ENCODE measurements around the gene OPN3.

The OPN3 gene

DNA sequence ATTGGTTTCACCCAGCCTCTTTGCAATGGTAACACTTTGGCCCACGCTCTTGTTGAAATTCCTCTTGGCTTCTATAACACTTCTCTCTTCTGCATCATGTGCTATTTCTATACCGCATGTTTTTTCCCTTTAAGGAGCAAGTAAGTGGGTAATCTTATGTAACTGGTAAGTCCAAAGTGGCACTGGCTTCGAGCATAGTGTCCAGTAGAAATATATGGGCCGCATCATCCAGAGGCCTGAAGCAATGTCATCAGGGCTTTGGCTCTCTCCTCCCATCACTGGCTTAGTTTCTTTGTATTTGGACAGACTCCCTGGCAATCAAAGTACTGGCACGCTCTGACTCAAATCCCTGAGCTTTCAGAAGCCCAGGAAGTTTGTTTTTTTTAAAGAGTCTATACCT is 17.5 kb downstream of the OPN3 start:
- in situ Hi-C loops (cut with MboI; ENCODE audit: low sequenced_read_pairs), result loop anchor here (10.0 to 25.0 kb wide), 2 partner anchors 88 to 390 kb away; partner anchors contain the start of gene KMO

DNA sequence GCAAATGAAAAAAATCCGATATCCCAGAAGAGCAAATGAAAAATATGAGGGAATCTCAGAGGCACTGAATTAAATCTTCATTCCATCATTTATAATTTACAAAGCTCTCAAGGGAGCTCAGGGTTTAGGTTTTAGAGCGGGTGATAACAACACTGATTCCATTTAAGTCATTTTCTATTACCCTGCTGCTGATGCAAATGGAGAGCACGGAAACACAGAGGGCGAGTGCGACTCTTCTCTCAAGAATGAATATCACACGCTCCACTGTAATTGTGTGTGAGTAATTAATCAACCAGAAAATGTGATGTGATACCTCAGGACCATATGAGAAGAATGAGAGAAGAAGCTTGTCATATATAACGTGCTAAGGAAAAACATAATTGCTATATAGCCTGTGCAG is 22.7 kb downstream of the OPN3 start:
- in situ Hi-C loops (cut with MboI; ENCODE audit: low sequenced_read_pairs), result loop anchor here (25.0 kb wide), 1 partner anchor 395 kb away; no protein-coding TSS in a partner anchor

DNA sequence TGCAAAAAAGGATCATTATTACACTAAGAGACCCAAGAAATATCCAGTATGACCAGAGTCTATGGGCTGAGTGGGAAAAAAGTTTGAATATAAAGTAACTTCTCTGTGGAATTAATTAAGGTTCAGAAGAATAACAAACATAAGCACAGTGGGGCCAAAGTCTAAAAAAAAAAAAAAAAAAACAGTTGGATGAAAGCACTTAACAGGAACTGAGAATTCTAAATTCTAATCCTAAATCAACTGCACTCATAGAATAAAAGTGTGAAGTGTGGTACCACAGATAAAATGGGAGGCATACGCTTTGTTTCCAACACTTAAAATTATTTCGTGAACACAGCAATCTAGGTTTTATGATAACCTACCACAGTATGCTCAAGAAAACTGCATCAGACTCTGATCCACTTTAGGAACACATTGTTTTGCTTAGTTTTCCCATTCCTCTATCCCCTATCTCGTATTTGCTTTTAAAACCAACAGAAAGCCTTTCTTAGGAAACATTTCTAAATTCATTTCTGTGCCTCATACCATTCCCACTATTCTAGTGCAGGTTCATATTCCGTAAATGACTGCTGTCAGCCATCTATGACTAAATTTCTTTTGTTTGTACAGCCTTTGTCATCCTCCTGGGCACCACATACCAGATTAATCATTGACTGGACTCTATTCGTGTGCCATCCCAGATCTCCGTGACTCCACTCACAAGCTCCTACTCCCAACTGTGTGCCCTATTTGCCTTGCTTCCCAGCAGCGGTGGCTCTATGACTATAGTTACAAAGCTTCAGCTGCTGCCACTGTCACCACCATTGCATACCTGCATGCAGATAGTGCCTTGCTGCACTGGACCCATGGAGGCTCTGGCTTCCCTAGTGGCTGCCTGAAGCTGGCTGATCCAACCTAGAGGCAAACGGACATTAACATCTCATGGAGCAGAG is 24.9 kb downstream of the OPN3 start:
- in situ Hi-C loops (cut with MboI; ENCODE audit: low sequenced_read_pairs), result loop anchor here (25.0 kb wide), 1 partner anchor 397 kb away; no protein-coding TSS in a partner anchor

DNA sequence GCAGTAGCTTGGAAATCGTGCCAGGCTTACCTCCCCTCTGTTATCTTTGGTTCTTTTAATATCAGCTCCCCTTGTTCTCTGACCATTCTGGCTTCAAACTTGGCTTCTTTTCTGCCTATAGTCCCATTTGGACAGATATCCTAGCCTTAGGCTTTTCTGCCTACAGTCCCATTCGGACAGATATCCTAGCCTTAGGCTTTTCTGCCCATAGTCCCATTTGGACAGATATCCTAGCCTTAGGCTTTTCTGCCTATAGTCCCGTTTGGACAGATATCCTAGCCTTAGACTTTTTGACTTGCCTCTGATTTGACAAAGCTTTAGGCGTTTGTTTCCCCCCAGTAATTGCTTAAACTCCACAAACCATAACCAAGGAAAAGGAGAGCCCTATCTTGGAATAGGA is 25.6 kb downstream of the OPN3 start:
- in situ Hi-C loops (cut with MboI; ENCODE audit: low sequenced_read_pairs), result loop anchor here (25.0 kb wide), 1 partner anchor 398 kb away; no protein-coding TSS in a partner anchor

DNA sequence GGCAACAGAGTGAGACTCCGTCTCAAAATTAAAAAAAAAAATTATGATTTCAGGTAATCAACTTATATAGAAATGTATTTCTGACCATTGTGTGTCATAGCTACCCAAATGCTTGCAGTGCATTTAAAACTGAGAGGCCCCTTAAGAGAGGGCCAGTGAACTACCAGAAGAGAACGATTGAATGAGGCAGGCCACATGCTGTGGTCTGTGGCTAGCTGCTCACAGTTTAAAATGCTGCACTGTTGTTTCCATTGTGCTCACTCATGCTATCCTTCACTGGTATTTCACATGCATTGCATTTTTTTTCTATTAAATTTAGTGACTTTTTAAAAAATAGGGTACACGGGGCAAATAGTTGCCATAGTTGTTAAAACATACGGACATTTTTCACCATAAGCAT is 26.0 kb downstream of the OPN3 start:
- in situ Hi-C loops (cut with MboI; ENCODE audit: low sequenced_read_pairs), result loop anchor here (25.0 kb wide), 1 partner anchor 398 kb away; no protein-coding TSS in a partner anchor

DNA sequence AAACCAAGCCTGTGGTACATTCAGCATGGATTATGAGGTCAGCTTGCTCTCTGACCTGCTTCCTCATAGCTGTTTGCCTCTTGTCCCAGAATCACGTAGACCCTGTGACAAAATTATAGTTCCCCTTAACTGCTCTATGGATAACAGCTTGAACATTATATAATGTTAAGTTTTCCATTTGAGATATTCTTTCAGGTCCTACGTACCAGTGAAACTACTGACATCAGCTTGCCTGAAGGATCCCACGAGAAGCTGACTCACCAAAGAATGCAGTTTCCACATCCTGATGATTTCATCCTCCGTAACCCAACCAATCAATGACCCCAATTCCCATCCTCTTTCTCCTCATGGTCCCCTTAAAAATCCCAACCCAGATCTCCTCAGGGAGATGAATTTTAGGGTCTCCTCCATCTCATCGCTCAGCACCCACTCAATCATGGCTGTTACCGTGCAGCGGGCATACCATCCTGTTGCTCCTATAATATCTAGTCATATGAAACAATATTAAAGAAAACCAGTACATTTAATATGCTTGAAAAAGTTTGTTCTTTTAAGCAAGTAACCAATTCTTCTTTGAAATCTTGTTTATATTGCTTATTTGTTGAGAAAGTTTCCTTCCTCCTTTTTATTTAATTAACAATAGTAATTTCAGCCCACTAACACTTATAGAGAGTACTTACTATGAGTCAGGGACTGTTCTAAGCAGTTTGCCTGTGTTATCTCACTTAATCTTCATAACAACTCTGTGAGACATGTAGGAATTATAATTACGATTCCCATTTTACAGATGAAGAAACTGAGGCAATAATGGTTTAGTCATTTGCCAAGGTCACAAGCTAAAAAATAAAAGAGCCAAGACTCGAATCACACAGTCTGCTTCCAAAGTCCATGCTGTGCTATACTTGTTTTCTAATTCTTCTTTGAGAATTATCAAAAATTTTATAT is 27.4 kb downstream of the OPN3 start:
- in situ Hi-C loops (cut with MboI; ENCODE audit: low sequenced_read_pairs), result loop anchor here (25.0 kb wide), 1 partner anchor 399 kb away; no protein-coding TSS in a partner anchor

DNA sequence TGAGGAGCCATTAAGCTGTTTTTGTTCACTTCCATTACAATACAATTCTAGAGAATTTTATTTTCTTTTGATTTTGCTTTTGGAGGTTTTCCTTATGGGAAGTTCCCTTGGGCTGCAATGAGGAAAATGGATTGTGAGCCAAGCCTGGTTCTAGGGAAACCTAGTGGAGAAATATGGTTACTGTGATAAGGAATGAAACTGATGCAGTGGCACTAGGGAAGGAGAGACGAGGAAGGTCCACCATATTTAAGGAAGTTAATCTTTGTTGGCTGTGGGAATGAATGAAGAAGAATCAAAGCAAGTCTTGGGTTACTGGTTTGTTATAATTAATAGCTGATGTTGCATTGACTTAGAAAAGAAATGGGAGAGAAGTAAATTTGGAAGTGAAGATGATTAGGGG is 28.4 kb downstream of the OPN3 start:
- in situ Hi-C loops (cut with MboI; ENCODE audit: low sequenced_read_pairs), result loop anchor here (25.0 kb wide), 1 partner anchor 401 kb away; no protein-coding TSS in a partner anchor

DNA sequence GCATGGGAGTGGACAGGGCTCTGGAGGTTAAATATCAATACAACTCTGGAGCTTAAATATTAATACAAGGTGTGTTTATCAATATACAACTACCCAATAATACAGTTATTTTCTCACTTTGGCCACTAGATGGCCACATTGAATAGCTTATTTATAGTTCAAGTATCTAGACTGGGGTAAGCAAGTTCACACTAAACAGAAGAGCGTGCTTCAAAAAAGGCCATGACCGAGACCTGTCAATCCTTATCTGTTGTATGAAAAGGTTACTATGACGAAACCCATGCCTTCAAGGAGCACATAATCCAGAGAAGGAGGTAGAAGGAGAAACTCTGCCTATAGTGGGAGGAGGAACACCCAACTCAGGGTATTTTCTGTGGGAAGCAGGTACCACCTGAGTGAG is 29.1 kb downstream of the OPN3 start:
- in situ Hi-C loops (cut with MboI; ENCODE audit: low sequenced_read_pairs), result loop anchor here (25.0 kb wide), 1 partner anchor 401 kb away; no protein-coding TSS in a partner anchor

DNA sequence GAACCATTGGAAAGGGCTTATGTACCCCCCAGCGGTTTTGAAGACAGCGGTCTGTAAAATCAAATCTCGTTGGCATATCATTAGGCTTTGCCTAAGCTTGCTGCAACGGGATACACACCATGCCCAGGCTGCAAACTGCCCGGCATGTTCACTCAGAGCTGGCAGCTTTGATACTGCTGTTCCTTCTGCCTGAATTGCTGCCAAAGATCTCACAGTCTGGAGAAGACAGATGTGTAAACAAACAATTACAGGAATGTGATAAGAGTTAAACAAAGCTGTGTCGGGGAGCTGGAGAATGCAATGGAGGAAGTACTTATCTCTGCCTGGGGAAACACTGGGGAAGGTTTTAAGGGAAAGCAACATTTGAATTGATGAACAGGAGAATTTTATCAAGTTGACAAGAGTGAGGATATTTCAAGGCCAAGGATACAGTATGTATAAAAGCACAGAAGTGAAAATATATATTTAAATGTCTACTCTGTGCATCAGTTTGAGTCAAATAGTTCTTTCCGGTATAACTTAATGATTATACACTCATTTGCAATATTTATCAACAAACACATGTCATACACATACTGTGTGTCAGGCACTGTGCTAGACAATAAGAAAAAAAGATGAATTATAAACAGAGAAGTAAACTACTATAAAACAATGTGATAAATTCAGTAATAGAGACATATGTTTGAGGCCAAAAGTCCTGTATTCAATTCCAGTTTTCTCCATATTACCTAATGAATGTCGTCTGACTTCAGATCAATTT is 29.9 kb downstream of the OPN3 start:
- in situ Hi-C loops (cut with MboI; ENCODE audit: low sequenced_read_pairs), result loop anchor here (25.0 kb wide), 1 partner anchor 402 kb away; no protein-coding TSS in a partner anchor

DNA sequence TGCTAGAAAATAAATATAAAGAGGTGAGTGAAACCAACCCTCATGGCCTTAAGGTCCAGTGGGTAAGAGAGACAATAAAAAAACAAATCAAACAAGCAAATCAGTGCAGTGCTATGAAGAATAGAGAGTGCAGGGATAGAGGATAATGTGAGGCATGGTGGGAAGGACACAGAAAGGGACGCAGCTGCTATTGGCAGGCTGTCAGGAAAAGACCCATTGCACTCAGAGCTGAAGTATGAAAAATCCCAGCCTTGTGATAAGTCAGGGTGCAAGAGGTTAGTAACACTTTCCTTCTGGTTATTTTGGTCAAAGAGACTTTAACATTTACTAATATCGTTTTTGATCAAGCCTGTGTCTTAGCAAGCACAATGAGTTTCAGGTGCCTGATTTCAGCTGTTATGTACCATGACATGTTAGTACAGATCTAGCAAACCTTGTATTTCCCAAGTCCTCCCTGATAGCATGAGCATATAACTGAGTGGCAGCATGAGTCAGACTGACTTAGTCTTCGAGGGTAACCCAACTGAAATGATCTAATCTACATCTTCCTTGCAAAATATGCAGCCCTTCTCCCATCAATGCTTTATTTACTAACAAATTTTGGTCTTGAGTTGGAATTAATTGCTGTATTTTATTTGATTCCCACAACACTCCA is 31.7 kb downstream of the OPN3 start:
- in situ Hi-C loops (cut with MboI; ENCODE audit: low sequenced_read_pairs), result loop anchor here (25.0 kb wide), 1 partner anchor 404 kb away; no protein-coding TSS in a partner anchor

DNA sequence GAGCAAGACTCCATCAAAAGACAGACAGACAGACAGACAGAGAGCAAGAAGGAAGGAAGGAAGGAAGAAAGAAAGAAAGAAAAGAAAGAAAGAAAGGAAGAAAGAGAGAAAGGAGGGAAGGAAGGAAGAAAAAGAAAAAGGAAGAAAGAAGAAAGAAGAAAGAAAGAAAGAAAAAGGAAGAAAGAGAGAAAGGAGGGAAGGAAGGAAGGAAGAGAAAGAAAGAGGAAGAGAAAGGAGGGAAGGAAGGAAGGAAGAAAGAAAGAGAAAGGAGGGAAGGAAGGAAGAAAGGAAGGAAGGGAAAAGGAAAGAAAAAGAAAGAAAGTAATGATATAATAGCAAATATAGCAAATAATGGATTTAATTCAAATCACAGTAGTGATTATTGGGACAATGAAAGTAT is 32.7 kb downstream of the OPN3 start:
- in situ Hi-C loops (cut with MboI; ENCODE audit: low sequenced_read_pairs), result loop anchor here (25.0 kb wide), 1 partner anchor 405 kb away; no protein-coding TSS in a partner anchor

DNA sequence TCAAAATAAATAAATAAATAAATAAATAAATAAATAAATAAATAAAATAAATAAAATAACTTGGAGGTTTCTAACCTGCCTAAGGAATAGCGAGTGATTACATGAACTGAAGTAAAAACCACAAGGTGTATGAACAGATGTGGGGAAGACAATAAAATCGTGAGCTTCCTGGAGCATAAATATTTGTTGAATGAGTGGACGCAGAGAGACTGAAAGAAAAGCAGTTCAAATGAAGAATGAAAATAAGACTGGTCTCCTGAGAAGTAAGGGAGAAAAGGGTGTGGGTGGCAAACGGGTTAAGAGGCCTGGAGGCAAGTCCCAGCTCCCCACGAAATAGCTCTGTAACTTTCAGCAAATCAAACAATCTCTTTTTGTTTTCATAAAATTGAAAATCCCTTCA is 33.6 kb downstream of the OPN3 start:
- in situ Hi-C loops (cut with MboI; ENCODE audit: low sequenced_read_pairs), result loop anchor here (25.0 kb wide), 1 partner anchor 406 kb away; no protein-coding TSS in a partner anchor

DNA sequence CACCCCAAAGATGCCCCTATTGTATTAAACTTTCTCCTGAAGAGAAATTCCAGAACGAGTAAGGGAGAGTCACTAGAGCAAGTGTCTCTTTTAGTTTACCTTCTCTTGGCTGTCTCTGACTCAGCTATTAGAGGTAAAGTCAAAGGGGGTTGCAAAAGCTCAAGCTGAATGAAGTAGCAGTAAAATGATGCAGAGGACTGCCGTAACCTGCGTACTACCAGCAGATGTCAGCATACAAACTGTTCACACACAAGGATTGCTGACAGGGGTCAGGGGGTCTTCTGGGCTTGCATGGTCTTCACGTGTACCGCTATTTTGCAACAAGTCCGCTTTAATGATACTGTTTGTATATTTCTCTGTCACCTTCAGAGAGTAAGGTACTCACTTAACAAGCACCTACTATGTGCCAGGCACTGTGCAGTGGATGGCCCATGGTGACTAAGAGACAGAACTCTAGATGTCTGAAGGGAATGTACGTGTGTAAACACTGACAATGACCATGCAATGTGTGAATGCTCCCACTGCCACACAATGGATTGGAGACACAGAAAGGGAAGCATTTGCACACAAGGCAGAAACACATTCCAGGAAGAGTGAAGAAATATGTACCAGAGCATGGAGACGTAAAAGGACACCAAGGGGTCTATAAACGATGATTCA is 34.9 kb downstream of the OPN3 start:
- in situ Hi-C loops (cut with MboI; ENCODE audit: low sequenced_read_pairs), result loop anchor here (25.0 kb wide), 1 partner anchor 407 kb away; no protein-coding TSS in a partner anchor

DNA sequence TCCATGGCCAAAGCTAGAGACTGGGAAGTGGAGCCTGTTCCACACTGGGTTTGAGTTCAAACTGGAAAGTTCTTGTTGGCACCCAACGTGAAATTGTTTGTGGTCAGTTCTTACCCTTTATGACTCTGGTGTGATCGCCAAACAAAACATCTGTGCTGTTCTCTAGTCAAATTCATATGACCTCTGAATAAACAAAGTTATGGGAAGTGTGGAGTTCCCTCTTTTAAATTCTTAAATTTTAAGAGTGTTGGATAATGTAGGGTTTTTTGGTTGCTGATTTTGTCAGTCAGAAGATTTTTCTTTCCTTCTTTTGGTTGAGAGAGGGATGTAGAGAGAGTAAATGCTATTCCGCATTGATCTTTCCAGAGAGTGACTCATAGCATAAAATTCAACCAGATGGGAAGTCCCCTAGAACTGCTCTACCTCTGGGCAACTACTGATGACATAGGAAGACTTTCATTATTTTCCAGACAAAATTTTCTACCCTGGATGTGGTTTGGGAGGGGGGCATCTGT is 36.4 kb downstream of the OPN3 start:
- in situ Hi-C loops (cut with MboI; ENCODE audit: low sequenced_read_pairs), result loop anchor here (25.0 kb wide), 1 partner anchor 409 kb away; no protein-coding TSS in a partner anchor

DNA sequence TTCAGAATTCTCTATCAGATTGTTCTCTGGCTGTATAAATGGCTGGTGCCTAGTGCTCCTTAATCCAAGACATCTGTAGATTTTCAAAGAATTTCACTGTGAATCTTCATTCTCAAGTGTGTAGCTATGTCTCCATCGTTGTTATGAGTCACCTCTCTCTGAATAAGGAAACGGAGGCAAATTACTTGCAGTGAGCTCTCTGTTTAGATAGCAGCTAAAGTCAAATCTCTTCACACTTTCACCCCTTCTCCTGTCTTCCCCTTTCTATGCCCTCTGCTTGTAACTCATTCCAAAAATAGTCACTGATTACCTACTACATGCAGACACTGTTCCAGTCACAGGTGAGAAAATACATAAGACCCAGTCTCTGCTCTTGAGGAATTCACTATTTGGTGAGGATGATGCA is 39.7 kb downstream of the OPN3 start:
- in situ Hi-C loops (cut with MboI; ENCODE audit: low sequenced_read_pairs), result loop anchor here (25.0 kb wide), 1 partner anchor 412 kb away; no protein-coding TSS in a partner anchor

DNA sequence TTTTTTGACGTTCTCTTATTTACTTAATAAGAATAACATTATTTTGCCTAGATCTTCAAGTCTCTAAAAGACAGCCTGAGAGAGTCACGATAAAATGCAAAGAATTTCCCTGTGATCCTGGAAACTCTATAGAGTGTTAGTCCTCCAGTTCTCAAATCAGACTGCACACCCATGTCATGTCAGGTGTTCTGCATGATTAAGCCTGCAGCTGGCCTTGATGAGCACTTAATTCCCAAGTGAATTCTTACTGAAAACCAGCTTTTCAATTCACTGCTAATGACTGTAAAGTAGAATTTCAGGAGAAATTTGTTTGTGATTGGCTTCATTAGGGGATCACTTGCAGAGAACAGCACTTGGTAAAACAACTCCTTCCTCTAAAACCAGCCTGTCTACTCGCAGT is 41.9 kb downstream of the OPN3 start:
- in situ Hi-C loops (cut with MboI; ENCODE audit: low sequenced_read_pairs), result no loop called here

DNA sequence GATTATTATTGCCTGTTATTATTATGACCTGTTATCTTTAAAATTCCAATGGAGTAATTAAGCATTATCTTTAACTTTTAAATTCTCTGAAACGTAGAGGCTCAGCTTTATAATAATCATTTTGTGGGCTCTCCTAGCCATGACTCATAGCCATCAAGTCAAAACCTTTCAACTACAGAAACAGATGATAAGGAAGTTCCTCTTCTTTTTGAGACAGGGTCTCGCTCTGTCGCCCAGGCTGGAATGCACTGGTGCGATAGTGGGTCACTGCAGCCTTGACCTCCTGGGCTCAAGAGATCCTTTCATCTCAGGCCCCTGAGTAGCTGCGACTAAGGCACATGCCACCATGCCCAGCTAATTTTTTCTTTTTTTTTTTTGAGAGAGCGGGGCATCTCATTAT is 43.5 kb downstream of the OPN3 start:
- in situ Hi-C loops (cut with MboI; ENCODE audit: low sequenced_read_pairs), result no loop called here

DNA sequence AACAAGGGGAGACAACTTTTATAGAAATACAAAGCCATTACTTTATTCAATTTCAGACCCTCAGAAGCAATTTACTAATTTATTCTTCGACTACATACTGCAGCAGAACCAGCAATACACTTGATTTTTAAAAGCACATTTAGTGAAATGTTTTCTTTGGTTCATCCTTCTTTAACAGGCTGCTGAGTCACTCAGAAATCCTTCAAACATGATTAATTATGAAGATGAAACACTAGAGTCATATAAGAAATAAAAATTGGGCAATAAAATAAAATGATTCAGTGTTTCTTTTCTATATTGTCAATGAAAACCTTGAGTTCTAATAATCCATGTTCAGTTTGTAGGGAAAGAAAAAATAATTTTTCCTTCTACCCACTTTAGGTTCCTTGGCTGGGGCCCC is 47.0 kb downstream of the OPN3 start:
- in situ Hi-C loops (cut with MboI; ENCODE audit: low sequenced_read_pairs), result no loop called here
